ENCODE data around the gene GPS1.

GRCh38 chr17:82030470-82031302 is 21.0 kb upstream of the GPS1 start:
- TF ChIP-seq CTCF (IDR thresholded peaks at IDR 0.05 in 2 of 3, conservative IDR thresholded peaks at IDR 0.05 in 1 of 3; ENCODE audit: control insufficient read depth in 2 of 3, extremely low read depth in 1 of 3, insufficient read depth in 1 of 3, low read depth in 3 of 3, low read length in 3 of 3) = peak; percentile 77 to 95 (median 94); a peak in 5 of 6 replicates
- TF ChIP-seq ZNF274 (IDR thresholded peaks at IDR 0.05; ENCODE audit: insufficient read depth, insufficient read length) = no peak
